DND-41 (cell line): ENCODE measurements around the gene EPB41L2.

Experiments
- EZH2 ChIP-seq: IDR thresholded peaks from 3 replicates; pipeline ENCODE4 v1.6.1; 2012; ENCODE audit warnings: borderline replicate concordance, low read depth, mild to moderate bottlenecking, moderate library complexity, low read length, inconsistent platforms; ENCODE audit not compliant: severe bottlenecking
- TF ChIP-seq, protein P1 (sequence below): IDR thresholded peaks from 2 replicates; pipeline ENCODE4 v1.5.1; 2012; ENCODE audit warnings: borderline replicate concordance, low read length, moderate library complexity, mild to moderate bottlenecking; ENCODE audit not compliant: poor library complexity, severe bottlenecking; ENCODE audit errors: extremely low read depth

DNA sequence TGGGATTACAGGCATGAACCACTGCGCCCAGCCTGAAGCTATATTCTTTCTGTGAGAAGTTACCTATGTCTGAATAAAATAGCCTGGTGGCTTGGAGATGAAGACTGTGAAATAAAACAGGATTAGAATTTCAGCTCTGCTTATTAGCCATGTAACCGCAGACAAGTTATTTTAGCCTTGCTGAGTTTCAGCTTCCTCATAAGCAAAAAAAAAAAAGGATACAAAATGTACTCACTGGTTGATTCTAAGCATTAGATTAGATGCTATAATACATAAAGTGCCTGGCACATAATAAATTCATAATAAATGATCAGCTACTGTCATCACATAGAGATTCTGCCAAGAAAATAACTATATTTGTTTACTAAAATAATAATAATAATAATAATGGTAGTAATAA is 98.8 kb downstream of the EPB41L2 start:
- TF ChIP-seq, protein P1, sequence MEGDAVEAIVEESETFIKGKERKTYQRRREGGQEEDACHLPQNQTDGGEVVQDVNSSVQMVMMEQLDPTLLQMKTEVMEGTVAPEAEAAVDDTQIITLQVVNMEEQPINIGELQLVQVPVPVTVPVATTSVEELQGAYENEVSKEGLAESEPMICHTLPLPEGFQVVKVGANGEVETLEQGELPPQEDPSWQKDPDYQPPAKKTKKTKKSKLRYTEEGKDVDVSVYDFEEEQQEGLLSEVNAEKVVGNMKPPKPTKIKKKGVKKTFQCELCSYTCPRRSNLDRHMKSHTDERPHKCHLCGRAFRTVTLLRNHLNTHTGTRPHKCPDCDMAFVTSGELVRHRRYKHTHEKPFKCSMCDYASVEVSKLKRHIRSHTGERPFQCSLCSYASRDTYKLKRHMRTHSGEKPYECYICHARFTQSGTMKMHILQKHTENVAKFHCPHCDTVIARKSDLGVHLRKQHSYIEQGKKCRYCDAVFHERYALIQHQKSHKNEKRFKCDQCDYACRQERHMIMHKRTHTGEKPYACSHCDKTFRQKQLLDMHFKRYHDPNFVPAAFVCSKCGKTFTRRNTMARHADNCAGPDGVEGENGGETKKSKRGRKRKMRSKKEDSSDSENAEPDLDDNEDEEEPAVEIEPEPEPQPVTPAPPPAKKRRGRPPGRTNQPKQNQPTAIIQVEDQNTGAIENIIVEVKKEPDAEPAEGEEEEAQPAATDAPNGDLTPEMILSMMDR = no peak
- TF ChIP-seq EZH2 = no peak
